SK-N-SH treated with all-trans-retinoic acid at 6 μM for 48 hours (cell line): ENCODE results near the gene TRABD2B.

ENCODE experiments used
- ATAC-seq: fragments of 200-7000 bp; cut with Tn5 transposase; 3 replicates; pipeline ENCODE4 v1.9.1; 2020; ENCODE audit warnings: mild to moderate bottlenecking, moderate library complexity
- ARNTL ChIP-seq: fragments of 450-650 bp; formaldehyde crosslinking; IDR thresholded peaks from 2 replicates; pipeline ENCODE4 v1.5.0; 2020; ENCODE audit warnings: low read depth, mild to moderate bottlenecking, moderate library complexity, borderline replicate concordance
- BACH2 ChIP-seq: fragments of 250-450 bp; sonication (Bioruptor Pico); IDR thresholded peaks from 2 replicates; pipeline ENCODE4 v1.9.0; 2021; ENCODE audit warnings: mild to moderate bottlenecking, borderline replicate concordance
- CSDC2 ChIP-seq: fragments of 250-450 bp; sonication (Bioruptor Pico); IDR thresholded peaks from 2 replicates; pipeline ENCODE4 v1.5.0; 2020; ENCODE audit warnings: mild to moderate bottlenecking, moderate library complexity
- GLIS3 ChIP-seq: fragments of 250-450 bp; sonication (Bioruptor Pico); IDR thresholded peaks from 2 replicates; pipeline ENCODE4 v1.5.0; 2020; ENCODE audit warnings: mild to moderate bottlenecking, moderate library complexity
- ISL1 ChIP-seq: fragments of 250-450 bp; sonication (Bioruptor Pico); IDR thresholded peaks from 2 replicates; pipeline ENCODE4 v2.1.2; 2022; ENCODE audit warnings: mild to moderate bottlenecking, moderate library complexity
- OSR1 ChIP-seq: fragments of 250-450 bp; sonication (Bioruptor Pico); IDR thresholded peaks from 2 replicates; pipeline ENCODE4 v1.8.0; 2022; ENCODE audit warnings: moderate library complexity, mild to moderate bottlenecking, inconsistent platforms
- PPARA ChIP-seq: fragments of 250-450 bp; sonication (Bioruptor Pico); IDR thresholded peaks from 2 replicates; pipeline ENCODE4 v1.5.0; 2020; ENCODE audit warnings: mild to moderate bottlenecking, borderline replicate concordance
- RARB ChIP-seq: fragments of 250-450 bp; sonication (Bioruptor Pico); IDR thresholded peaks from 2 replicates; pipeline ENCODE4 v1.8.0; 2021; ENCODE audit warnings: mild to moderate bottlenecking, moderate library complexity
- TCF4 ChIP-seq: fragments of 250-450 bp; sonication (Bioruptor Pico); IDR thresholded peaks from 2 replicates; pipeline ENCODE4 v1.8.0; 2021; ENCODE audit warnings: mild to moderate bottlenecking, moderate library complexity, borderline replicate concordance
- TOX ChIP-seq: fragments of 250-450 bp; sonication (Bioruptor Pico); IDR thresholded peaks from 2 replicates; pipeline ENCODE4 v1.8.0; 2021; ENCODE audit warnings: mild to moderate bottlenecking, moderate library complexity, borderline replicate concordance
- ZNF565 ChIP-seq: fragments of 450-650 bp; formaldehyde crosslinking; conservative IDR thresholded peaks from 2 replicates; pipeline ENCODE4 v1.5.0; 2020; ENCODE audit warnings: low read depth, mild to moderate bottlenecking, moderate library complexity
- ZNF70 ChIP-seq: fragments of 450-650 bp; formaldehyde crosslinking; IDR thresholded peaks from 2 replicates; pipeline ENCODE4 v1.5.0; 2020; ENCODE audit warnings: mild to moderate bottlenecking, moderate library complexity
- TF ChIP-seq, protein P1 (sequence below): fragments of 250-450 bp; sonication (Bioruptor Pico); IDR thresholded peaks from 2 replicates; pipeline ENCODE4 v1.5.1; 2020; ENCODE audit warnings: low read depth, mild to moderate bottlenecking, moderate library complexity
- TF ChIP-seq, protein P2 (sequence below): fragments of 250-450 bp; sonication (Bioruptor Pico); IDR thresholded peaks from 2 replicates; pipeline ENCODE4 v1.5.1; 2021; ENCODE audit warnings: mild to moderate bottlenecking, moderate library complexity
- TF ChIP-seq, protein P3 (sequence below): fragments of 250-450 bp; sonication (Bioruptor Pico); IDR thresholded peaks from 2 replicates; pipeline ENCODE4 v1.8.0; 2020; ENCODE audit warnings: mild to moderate bottlenecking, moderate library complexity, borderline replicate concordance
- TF ChIP-seq, protein P4 (sequence below): fragments of 250-450 bp; sonication (Bioruptor Pico); IDR thresholded peaks from 2 replicates; pipeline ENCODE4 v1.8.0; 2021; ENCODE audit warnings: low read depth, mild to moderate bottlenecking, moderate library complexity, borderline replicate concordance

TRABD2B gene

DNA sequence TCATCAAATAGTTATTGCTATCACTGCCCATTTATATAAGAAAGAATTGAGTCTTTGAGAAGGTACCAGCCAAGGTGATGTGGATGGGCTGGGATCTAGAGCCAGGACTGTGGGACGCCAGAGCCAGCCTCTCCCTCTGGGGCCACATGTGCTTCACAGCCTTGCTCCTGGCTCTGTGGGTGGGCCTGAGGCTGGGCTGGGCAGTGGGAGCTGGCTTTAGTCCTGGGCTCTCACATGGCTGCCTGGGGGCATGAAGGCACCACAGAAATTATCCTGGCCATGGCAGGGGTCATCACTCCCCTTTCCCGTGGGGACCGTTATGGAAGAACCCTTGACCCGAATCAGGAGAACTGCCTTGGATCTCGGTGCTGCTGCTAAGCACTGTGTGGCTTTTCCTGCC lies 203.1 kb downstream of the TRABD2B start:
- TF ChIP-seq, protein P1, sequence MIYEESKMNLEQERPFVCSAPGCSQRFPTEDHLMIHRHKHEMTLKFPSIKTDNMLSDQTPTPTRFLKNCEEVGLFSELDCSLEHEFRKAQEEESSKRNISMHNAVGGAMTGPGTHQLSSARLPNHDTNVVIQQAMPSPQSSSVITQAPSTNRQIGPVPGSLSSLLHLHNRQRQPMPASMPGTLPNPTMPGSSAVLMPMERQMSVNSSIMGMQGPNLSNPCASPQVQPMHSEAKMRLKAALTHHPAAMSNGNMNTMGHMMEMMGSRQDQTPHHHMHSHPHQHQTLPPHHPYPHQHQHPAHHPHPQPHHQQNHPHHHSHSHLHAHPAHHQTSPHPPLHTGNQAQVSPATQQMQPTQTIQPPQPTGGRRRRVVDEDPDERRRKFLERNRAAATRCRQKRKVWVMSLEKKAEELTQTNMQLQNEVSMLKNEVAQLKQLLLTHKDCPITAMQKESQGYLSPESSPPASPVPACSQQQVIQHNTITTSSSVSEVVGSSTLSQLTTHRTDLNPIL (CRISPR knock-in tag), result no peak
- no peak for TF ChIP-seq TCF4 (CRISPR knock-in tag)
- no peak for TF ChIP-seq ARNTL (CRISPR knock-in tag)
- TF ChIP-seq CSDC2 (CRISPR knock-in tag), result no peak
- no peak for TF ChIP-seq GLIS3 (CRISPR knock-in tag)
- TF ChIP-seq, protein P2, sequence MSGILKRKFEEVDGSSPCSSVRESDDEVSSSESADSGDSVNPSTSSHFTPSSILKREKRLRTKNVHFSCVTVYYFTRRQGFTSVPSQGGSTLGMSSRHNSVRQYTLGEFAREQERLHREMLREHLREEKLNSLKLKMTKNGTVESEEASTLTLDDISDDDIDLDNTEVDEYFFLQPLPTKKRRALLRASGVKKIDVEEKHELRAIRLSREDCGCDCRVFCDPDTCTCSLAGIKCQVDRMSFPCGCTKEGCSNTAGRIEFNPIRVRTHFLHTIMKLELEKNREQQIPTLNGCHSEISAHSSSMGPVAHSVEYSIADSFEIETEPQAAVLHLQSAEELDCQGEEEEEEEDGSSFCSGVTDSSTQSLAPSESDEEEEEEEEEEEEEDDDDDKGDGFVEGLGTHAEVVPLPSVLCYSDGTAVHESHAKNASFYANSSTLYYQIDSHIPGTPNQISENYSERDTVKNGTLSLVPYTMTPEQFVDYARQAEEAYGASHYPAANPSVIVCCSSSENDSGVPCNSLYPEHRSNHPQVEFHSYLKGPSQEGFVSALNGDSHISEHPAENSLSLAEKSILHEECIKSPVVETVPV (CRISPR knock-in tag), result no peak
- no peak for TF ChIP-seq ZNF70 (CRISPR knock-in tag)
- TF ChIP-seq, protein P3, sequence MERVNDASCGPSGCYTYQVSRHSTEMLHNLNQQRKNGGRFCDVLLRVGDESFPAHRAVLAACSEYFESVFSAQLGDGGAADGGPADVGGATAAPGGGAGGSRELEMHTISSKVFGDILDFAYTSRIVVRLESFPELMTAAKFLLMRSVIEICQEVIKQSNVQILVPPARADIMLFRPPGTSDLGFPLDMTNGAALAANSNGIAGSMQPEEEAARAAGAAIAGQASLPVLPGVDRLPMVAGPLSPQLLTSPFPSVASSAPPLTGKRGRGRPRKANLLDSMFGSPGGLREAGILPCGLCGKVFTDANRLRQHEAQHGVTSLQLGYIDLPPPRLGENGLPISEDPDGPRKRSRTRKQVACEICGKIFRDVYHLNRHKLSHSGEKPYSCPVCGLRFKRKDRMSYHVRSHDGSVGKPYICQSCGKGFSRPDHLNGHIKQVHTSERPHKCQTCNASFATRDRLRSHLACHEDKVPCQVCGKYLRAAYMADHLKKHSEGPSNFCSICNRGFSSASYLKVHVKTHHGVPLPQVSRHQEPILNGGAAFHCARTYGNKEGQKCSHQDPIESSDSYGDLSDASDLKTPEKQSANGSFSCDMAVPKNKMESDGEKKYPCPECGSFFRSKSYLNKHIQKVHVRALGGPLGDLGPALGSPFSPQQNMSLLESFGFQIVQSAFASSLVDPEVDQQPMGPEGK (CRISPR knock-in tag), result no peak
- TF ChIP-seq PPARA (CRISPR knock-in tag), result no peak
- no peak for TF ChIP-seq TOX (CRISPR knock-in tag)
- TF ChIP-seq ZNF565 (CRISPR knock-in tag), result no peak
- TF ChIP-seq, all 23 proteins: peak for 0
- no peak for ATAC-seq

DNA sequence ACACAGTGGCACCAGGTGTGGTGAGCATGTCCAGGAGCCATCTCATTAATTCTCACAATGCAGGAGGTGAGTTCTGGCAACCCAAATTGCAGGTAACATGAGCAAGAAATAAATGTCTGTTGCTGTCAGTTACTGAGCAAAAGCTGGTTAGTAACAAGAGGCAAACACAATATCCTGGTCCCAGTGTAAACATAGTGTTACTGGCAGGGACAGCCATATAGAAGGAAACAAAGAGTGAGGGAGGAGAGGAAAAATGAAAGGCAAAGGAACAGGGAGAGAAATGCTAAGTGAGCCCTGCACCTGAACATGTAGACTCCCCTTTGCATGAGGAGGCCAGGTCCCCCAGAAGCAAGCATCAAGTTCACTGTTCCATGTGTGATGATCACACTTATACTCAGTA lies 203.6 kb downstream of the TRABD2B start:
- TF ChIP-seq, protein P2 (CRISPR knock-in tag), result no peak
- no peak for TF ChIP-seq ISL1 (CRISPR knock-in tag)
- no peak for TF ChIP-seq TOX (CRISPR knock-in tag)
- TF ChIP-seq TCF4 (CRISPR knock-in tag), result no peak
- TF ChIP-seq OSR1 (CRISPR knock-in tag), result no peak
- no peak for TF ChIP-seq RARB (CRISPR knock-in tag)
- TF ChIP-seq, protein P4, sequence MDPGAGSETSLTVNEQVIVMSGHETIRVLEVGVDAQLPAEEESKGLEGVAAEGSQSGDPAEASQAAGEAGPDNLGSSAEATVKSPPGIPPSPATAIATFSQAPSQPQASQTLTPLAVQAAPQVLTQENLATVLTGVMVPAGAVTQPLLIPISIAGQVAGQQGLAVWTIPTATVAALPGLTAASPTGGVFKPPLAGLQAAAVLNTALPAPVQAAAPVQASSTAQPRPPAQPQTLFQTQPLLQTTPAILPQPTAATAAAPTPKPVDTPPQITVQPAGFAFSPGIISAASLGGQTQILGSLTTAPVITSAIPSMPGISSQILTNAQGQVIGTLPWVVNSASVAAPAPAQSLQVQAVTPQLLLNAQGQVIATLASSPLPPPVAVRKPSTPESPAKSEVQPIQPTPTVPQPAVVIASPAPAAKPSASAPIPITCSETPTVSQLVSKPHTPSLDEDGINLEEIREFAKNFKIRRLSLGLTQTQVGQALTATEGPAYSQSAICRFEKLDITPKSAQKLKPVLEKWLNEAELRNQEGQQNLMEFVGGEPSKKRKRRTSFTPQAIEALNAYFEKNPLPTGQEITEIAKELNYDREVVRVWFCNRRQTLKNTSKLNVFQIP (CRISPR knock-in tag), result no peak
- TF ChIP-seq, protein P1 (CRISPR knock-in tag), result no peak
- no peak for TF ChIP-seq ZNF565 (CRISPR knock-in tag)
- TF ChIP-seq PPARA (CRISPR knock-in tag), result no peak
- no peak for TF ChIP-seq ZNF70 (CRISPR knock-in tag)
- TF ChIP-seq, protein P3 (CRISPR knock-in tag), result no peak
- no peak for TF ChIP-seq GLIS3 (CRISPR knock-in tag)
- TF ChIP-seq BACH2 (CRISPR knock-in tag), result no peak
- TF ChIP-seq CSDC2 (CRISPR knock-in tag), result no peak
- no peak for TF ChIP-seq ARNTL (CRISPR knock-in tag)
- ATAC-seq, result no peak
